ENCODE results near the gene HEXB.

- no peak for TF ChIP-seq POLR2AphosphoS5 (IDR thresholded peaks at IDR 0.05; ENCODE audit: low read depth)
- TF ChIP-seq CTCF (IDR thresholded peaks at IDR 0.05; ENCODE audit: insufficient read depth, low read length) = no peak
- no peak for TF ChIP-seq GABPA (IDR thresholded peaks at IDR 0.05; ENCODE audit: low read depth)
- no peak for TF ChIP-seq REST (IDR thresholded peaks at IDR 0.05; ENCODE audit: insufficient replicate concordance, low read depth)
Measured at GRCh38 chr5:74642543-74642863, 42.5 kb upstream of the HEXB start.
